HG03521 (cell line): ENCODE data around the gene CHPF2.

Source experiments
- ATAC-seq: cut with Tn5 transposase; IDR thresholded peaks from one replicate; pipeline ENCODE4 v1.9.1; 2021; ENCODE audit warnings: mild to moderate bottlenecking, moderate library complexity; ENCODE audit not compliant: unreplicated experiment

The CHPF2 gene

GRCh38 chr7:151232917-151233701 lies 826 bp downstream of the CHPF2 start:
- peak; percentile 32 for ATAC-seq

DNA sequence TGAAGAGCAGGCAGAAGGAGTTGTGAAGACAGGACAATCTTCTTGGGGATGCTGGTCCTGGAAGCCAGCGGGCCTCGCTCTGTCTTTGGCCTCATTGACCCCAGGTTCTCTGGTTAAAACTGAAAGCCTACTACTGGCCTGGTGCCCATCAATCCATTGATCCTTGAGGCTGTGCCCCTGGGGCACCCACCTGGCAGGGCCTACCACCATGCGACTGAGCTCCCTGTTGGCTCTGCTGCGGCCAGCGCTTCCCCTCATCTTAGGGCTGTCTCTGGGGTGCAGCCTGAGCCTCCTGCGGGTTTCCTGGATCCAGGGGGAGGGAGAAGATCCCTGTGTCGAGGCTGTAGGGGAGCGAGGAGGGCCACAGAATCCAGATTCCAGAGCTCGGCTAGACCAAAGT lies 1.5 kb downstream of the CHPF2 start:
- ATAC-seq, result no peak

- ATAC-seq, result no peak
Observed at GRCh38 chr7:151235091-151235787, 3.0 kb downstream of the CHPF2 start.

DNA sequence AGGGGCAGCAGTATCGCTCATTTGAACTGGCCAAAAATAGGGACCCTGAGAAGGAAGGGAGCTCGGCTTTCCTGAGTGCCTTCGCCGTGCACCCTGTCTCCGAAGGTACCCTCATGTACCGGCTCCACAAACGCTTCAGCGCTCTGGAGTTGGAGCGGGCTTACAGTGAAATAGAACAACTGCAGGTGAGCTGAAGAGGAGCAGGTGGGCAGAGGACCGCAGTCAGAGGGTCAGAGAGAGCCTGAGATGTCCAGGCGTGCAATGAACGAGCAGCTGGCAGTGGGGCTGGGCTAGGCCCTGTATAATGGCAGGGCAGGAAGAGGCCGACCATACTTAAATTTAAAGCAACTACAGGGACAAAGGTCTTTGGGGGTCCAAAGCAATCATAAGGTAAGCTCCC lies 4.1 kb downstream of the CHPF2 start:
- no peak for ATAC-seq

DNA sequence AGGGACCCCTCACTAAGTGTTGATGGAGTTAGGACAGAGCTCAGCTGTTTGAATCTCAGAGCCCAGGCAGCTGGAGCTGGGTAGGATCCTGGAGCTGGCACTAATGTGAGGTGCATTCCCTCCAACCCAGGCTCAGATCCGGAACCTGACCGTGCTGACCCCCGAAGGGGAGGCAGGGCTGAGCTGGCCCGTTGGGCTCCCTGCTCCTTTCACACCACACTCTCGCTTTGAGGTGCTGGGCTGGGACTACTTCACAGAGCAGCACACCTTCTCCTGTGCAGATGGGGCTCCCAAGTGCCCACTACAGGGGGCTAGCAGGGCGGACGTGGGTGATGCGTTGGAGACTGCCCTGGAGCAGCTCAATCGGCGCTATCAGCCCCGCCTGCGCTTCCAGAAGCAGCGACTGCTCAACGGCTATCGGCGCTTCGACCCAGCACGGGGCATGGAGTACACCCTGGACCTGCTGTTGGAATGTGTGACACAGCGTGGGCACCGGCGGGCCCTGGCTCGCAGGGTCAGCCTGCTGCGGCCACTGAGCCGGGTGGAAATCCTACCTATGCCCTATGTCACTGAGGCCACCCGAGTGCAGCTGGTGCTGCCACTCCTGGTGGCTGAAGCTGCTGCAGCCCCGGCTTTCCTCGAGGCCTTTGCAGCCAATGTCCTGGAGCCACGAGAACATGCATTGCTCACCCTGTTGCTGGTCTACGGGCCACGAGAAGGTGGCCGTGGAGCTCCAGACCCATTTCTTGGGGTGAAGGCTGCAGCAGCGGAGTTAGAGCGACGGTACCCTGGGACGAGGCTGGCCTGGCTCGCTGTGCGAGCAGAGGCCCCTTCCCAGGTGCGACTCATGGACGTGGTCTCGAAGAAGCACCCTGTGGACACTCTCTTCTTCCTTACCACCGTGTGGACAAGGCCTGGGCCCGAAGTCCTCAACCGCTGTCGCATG lies 5.2 kb downstream of the CHPF2 start:
- no peak for ATAC-seq

DNA sequence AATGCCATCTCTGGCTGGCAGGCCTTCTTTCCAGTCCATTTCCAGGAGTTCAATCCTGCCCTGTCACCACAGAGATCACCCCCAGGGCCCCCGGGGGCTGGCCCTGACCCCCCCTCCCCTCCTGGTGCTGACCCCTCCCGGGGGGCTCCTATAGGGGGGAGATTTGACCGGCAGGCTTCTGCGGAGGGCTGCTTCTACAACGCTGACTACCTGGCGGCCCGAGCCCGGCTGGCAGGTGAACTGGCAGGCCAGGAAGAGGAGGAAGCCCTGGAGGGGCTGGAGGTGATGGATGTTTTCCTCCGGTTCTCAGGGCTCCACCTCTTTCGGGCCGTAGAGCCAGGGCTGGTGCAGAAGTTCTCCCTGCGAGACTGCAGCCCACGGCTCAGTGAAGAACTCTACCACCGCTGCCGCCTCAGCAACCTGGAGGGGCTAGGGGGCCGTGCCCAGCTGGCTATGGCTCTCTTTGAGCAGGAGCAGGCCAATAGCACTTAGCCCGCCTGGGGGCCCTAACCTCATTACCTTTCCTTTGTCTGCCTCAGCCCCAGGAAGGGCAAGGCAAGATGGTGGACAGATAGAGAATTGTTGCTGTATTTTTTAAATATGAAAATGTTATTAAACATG lies 6.0 kb downstream of the CHPF2 start:
- ATAC-seq, result no peak

DNA sequence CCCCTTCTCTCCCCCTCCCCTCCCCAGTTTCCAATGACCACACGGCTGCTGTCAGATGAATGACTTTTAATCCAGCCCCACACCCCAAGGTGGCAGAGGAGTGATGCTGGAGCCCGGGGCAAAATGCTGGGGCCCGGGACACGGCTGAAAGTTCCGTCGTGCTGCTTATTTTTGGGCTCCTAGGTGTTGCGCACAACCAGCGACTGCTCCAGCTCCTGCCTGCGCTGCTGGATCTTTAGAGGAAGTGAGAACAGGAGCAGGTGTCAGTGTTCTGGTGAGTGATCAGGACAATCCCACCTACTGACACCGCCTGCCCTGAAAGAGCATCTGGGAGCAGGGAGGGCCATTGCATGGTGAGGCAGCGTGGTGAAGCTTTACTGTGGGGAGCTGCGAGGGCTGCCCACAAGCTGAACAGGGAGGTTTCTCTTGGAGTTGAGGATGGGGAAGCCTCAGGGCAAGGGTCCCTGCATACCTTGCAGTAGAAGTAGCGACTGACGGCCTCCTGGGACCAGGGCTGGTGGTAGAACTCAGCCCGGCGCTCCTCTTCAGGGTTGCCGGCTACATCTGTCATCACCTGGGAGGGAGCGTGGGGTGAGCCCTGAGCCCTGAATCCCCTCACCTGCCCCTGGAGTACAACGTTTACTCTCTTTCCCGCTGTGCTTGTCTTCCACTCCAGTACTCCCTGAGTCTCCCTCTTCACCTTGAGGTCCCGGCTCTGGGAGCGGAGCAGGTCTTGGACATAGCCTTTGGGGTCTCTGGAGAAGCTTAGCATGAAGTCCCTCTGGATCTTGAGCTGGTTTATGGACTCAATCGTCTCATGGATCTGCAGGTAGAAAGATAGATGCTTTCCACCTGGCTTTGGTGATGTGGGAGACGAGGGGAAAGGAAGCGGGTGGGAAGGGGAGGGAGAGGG lies 6.9 kb downstream of the CHPF2 start:
- ATAC-seq, result no peak

GRCh38 chr7:151239837-151240459 lies 7.7 kb downstream of the CHPF2 start:
- no peak for ATAC-seq

- no peak for ATAC-seq
Observed at GRCh38 chr7:151240536-151240935, 8.3 kb downstream of the CHPF2 start.

GRCh38 chr7:151240942-151241754 lies 8.9 kb downstream of the CHPF2 start:
- no peak for ATAC-seq

GRCh38 chr7:151241755-151242096 lies 9.4 kb downstream of the CHPF2 start:
- no peak for ATAC-seq

GRCh38 chr7:151242159-151243044 lies 10.1 kb downstream of the CHPF2 start:
- ATAC-seq, result no peak

DNA sequence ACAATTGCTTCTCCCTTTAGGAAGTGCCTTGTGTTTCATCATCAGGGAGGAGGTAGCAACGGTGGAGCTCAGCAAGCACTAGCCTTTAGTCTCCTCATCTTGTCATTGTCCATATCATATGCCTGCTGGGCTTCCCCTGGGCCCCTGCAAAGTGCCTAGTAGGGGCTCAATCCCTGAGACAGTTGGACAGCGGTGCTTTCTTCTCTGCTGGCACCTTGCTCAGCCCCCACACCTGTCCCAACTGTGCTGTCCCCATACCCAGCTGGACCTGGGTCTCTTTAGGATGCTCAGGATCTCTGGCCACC lies 10.7 kb downstream of the CHPF2 start:
- ATAC-seq, result no peak

- ATAC-seq, result no peak
Observed at GRCh38 chr7:151243408-151244195, 11.3 kb downstream of the CHPF2 start.

GRCh38 chr7:151244196-151244840 lies 12.0 kb downstream of the CHPF2 start:
- ATAC-seq, result no peak

- no peak for ATAC-seq
Observed at GRCh38 chr7:151244841-151245346, 12.6 kb downstream of the CHPF2 start.
